ENCODE results near the gene DGCR2. TPM values are rescaled to one million over a fixed set of nuclear protein-coding genes. Genes with fewer than 3 reads are reported as not detected.
"Not testable (repeated sequence)": the region's sequence is repeated elsewhere in the genome, so short reads cannot be mapped to it uniquely, and the experiment has no call there.

DGCR2 gene
- total and polyA plus RNA-seq, 2 donors (not counting 1 experiment from before 2014, with no cell fraction given), result 34.3 to 39.5 TPM

GRCh38 chr22:19012308-19012986 lies 109.8 kb downstream of the DGCR2 start:
- Histone ChIP-seq H3K27me3 (ENCODE audit: control insufficient read depth, insufficient read depth, low read length) (no peaks in the 10 kb centered on the region), H2AFZ (ENCODE audit: low read length) (no peak overlapping the region), H3K4me3 (replicated peaks in 1 of 4; ENCODE audit: control extremely low read depth in 1 of 4, insufficient read depth in 1 of 4, low read depth in 3 of 4, low read length in 4 of 4) (no peak overlapping the region), H3K4me1 (ENCODE audit: control insufficient read depth, extremely low read depth, insufficient read depth, low read length) (no peaks in the 10 kb centered on the region), H3K27ac (ENCODE audit: insufficient read depth, low read length) (no peak overlapping the region), H3K9ac (ENCODE audit: insufficient read depth, low read length) (no peak overlapping the region), H3K9me3 (ENCODE audit: control insufficient read depth, insufficient read depth, low read depth, low read length) (no peaks in the 10 kb centered on the region), H4K20me1 (ENCODE audit: control insufficient read depth, extremely low read depth, insufficient read depth, low read length) (no peaks in the 10 kb centered on the region), H3K79me2 (ENCODE audit: control insufficient read depth, insufficient read depth, low read length) (no peaks in the 10 kb centered on the region), H3K36me3 (ENCODE audit: control insufficient read depth, insufficient read depth, low read length) (no peaks in the 10 kb centered on the region), H3K4me2 (ENCODE audit: extremely low read depth, insufficient read depth, low read length) (no peak overlapping the region)
- no peak for TF ChIP-seq EZH2 (IDR thresholded peaks at IDR 0.05; ENCODE audit: low read length, missing control alignments)
- TF ChIP-seq CTCF (conservative IDR thresholded peaks at IDR 0.05 in 1 of 2, IDR thresholded peaks at IDR 0.05 in 1 of 2; ENCODE audit: low read depth in 1 of 2, low read length in 2 of 2), result no peak
- DNase-seq (ENCODE audit: low read depth in 2 of 2), result no peak

- H3K27ac ChIP-seq (ENCODE audit: insufficient read depth, low read length); H3K79me2 ChIP-seq (ENCODE audit: control insufficient read depth, insufficient read depth, low read length); H3K27me3 ChIP-seq (ENCODE audit: control insufficient read depth, insufficient read depth, low read length); H2AFZ ChIP-seq (ENCODE audit: low read length); H3K4me2 ChIP-seq (ENCODE audit: extremely low read depth, insufficient read depth, low read length); DNase-seq (ENCODE audit: low read depth in 2 of 2); H3K4me1 ChIP-seq (ENCODE audit: control insufficient read depth, extremely low read depth, insufficient read depth, low read length); H3K9me3 ChIP-seq (ENCODE audit: control insufficient read depth, insufficient read depth, low read depth, low read length); H4K20me1 ChIP-seq (ENCODE audit: control insufficient read depth, extremely low read depth, insufficient read depth, low read length); H3K9ac ChIP-seq (ENCODE audit: insufficient read depth, low read length); H3K36me3 ChIP-seq (ENCODE audit: control insufficient read depth, insufficient read depth, low read length); H3K4me3 ChIP-seq (replicated peaks in 1 of 4; ENCODE audit: control extremely low read depth in 1 of 4, insufficient read depth in 1 of 4, low read depth in 3 of 4, low read length in 4 of 4): not testable (repeated sequence)
Observed at GRCh38 chr22:19011611-19012010, 110.6 kb downstream of the DGCR2 start.

- no peaks in the 10 kb centered on the region for H4K20me1 ChIP-seq (ENCODE audit: control insufficient read depth, extremely low read depth, insufficient read depth, low read length)
- no peak for DNase-seq (ENCODE audit: low read depth in 2 of 2)
- H3K9me3 ChIP-seq (ENCODE audit: control insufficient read depth, insufficient read depth, low read depth, low read length), result no peaks in the 10 kb centered on the region
- no peaks in the 10 kb centered on the region for H3K27me3 ChIP-seq (ENCODE audit: control insufficient read depth, insufficient read depth, low read length)
- H3K4me2 ChIP-seq (ENCODE audit: extremely low read depth, insufficient read depth, low read length), result no peak overlapping the region
- H3K36me3 ChIP-seq (ENCODE audit: control insufficient read depth, insufficient read depth, low read length), result no peaks in the 10 kb centered on the region
- H3K27ac ChIP-seq (ENCODE audit: insufficient read depth, low read length), result no peak overlapping the region
- TF ChIP-seq EZH2 (IDR thresholded peaks at IDR 0.05; ENCODE audit: low read length, missing control alignments) (no peak), CTCF (conservative IDR thresholded peaks at IDR 0.05 in 1 of 2, IDR thresholded peaks at IDR 0.05 in 1 of 2; ENCODE audit: low read depth in 1 of 2, low read length in 2 of 2) (no peak)
- H2AFZ ChIP-seq (ENCODE audit: low read length), result no peak overlapping the region
- no peak overlapping the region for H3K4me3 ChIP-seq (replicated peaks in 1 of 4; ENCODE audit: control extremely low read depth in 1 of 4, insufficient read depth in 1 of 4, low read depth in 3 of 4, low read length in 4 of 4)
- H3K79me2 ChIP-seq (ENCODE audit: control insufficient read depth, insufficient read depth, low read length), result no peaks in the 10 kb centered on the region
- no peaks in the 10 kb centered on the region for H3K4me1 ChIP-seq (ENCODE audit: control insufficient read depth, extremely low read depth, insufficient read depth, low read length)
- no peak overlapping the region for H3K9ac ChIP-seq (ENCODE audit: insufficient read depth, low read length)
Observed at GRCh38 chr22:19011075-19011474, 111.1 kb downstream of the DGCR2 start.
